ENCODE measurements around the gene DBNDD2.

The DBNDD2 gene

DNA sequence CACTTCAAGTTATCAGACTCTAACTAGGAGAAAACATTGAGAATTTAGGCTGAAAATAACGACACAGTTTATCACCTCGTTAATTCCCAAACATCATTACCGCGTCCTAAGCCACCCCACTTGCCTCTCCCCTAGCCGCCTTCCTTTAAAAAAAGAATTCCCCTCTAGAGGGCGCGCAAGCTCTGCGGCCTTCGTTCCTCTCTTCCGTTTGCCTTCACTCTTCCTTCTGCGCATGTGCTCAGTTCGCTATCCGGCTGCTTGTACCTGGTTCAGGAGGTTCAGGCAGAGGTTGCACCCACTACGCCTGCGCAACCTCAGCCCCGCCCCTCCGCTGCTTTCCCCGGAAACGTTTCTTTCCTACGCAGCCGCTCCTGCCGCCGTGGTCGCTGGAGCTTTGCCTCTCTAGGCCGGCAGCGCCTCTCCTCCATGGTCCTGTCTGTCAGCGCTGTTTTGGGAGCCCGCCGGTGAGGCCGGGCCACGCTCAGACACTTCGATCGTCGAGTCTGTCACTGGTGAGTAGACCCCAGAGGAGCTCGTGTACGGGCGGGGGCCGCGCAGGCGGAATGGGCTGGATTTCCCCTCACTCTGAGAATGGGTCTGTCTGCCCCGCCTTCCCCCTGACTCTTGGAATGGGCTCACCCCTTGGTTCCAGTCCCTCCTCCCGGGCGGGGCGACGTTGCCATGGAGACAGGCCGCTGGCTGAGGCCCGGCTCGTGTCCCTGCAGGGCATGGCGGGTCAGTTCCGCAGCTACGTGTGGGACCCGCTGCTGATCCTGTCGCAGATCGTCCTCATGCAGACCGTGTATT, 45.1 kb upstream of the DBNDD2 start, which contains the start of gene SYS1:
SYS1 (plus strand) TSS at position 353 of the 807 bp plus-strand sequence; CDS start at position 729, 376 bp downstream.
- Histone ChIP-seq H3K9ac (peak within 1 kb of the TSS; percentile 56), H3K4me3 (ENCODE audit: low read depth, low read length) (peak within 1 kb of the TSS; percentile 94), H2AFZ (peak within 1 kb of the TSS; percentile 91), H3K79me2 (peaks cover 7% of the 10 kb centered on the region), H3K4me2 (ENCODE audit: low read length) (peak within 1 kb of the TSS; percentile 91), H3K36me3 (ENCODE audit: control insufficient read depth, insufficient read depth, low read length) (no peaks in the 10 kb centered on the region), H3K4me1 (peaks cover 4% of the 10 kb centered on the region), H3K9me3 (ENCODE audit: control insufficient read depth, low read length) (no peaks in the 10 kb centered on the region), H3K27me3 (ENCODE audit: control insufficient read depth, insufficient read depth, low read length) (no peaks in the 10 kb centered on the region), H3K27ac (peak within 1 kb of the TSS; percentile 97)
- TF ChIP-seq, protein P1, sequence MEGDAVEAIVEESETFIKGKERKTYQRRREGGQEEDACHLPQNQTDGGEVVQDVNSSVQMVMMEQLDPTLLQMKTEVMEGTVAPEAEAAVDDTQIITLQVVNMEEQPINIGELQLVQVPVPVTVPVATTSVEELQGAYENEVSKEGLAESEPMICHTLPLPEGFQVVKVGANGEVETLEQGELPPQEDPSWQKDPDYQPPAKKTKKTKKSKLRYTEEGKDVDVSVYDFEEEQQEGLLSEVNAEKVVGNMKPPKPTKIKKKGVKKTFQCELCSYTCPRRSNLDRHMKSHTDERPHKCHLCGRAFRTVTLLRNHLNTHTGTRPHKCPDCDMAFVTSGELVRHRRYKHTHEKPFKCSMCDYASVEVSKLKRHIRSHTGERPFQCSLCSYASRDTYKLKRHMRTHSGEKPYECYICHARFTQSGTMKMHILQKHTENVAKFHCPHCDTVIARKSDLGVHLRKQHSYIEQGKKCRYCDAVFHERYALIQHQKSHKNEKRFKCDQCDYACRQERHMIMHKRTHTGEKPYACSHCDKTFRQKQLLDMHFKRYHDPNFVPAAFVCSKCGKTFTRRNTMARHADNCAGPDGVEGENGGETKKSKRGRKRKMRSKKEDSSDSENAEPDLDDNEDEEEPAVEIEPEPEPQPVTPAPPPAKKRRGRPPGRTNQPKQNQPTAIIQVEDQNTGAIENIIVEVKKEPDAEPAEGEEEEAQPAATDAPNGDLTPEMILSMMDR (IDR thresholded peaks at IDR 0.05) = peak; percentile 95

DNA sequence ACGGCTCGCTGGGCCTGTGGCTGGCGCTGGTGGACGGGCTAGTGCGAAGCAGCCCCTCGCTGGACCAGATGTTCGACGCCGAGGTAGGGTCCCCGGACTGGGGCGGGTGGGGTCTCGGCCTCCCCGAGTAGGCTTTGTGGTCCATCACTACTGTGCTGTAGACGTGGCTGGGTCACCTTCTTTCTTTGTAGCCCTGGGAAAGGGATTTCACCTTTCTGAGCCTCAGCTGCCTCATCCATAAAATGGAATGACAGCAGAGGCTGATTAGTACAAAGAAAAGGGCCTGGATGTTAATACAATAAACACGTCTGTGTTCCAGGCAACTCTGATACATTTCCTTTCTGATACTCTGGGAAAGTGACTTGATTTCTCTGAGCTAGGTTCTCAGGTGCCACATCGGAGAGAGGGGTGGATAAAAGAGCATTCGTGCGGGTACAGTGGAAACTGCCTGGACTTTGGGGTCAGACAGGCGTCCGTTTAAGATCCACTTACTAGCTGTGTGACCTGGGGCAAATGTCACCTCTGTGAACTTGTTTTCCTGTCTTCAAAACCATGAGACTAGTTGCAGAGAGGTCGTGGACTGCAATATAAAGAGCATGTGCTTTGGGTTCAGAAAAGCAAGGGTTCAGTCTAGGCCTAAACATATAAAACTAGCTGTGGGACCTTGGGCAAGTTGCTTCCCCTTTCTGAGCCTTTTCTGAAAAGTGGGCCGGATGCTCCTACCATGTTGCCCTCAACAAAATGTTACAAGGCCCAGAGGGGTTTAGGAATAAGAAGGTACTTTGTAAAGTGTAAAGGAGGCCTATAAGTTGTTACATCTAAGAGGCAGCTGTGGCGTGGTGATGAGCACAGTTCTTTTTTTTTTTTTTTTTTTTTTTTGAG, 44.2 kb upstream of the DBNDD2 start:
- no peaks in the 10 kb centered on the region for H3K36me3 ChIP-seq (ENCODE audit: control insufficient read depth, insufficient read depth, low read length)
- H3K4me3 ChIP-seq (ENCODE audit: low read depth, low read length) = peak overlapping the region; percentile 94
- H3K9ac ChIP-seq = peak overlapping the region; percentile 56
- peak overlapping the region; percentile 91 for H2AFZ ChIP-seq
- peak overlapping the region; percentile 91 for H3K4me2 ChIP-seq (ENCODE audit: low read length)
- no peaks in the 10 kb centered on the region for H3K27me3 ChIP-seq (ENCODE audit: control insufficient read depth, insufficient read depth, low read length)
- H3K79me2 ChIP-seq = peaks cover 7% of the 10 kb centered on the region
- H3K27ac ChIP-seq = peak overlapping the region; percentile 97
- H3K4me1 ChIP-seq = peaks cover 4% of the 10 kb centered on the region
- TF ChIP-seq, protein P1 (IDR thresholded peaks at IDR 0.05) = no peak
- H3K9me3 ChIP-seq (ENCODE audit: control insufficient read depth, low read length) = no peaks in the 10 kb centered on the region

DNA sequence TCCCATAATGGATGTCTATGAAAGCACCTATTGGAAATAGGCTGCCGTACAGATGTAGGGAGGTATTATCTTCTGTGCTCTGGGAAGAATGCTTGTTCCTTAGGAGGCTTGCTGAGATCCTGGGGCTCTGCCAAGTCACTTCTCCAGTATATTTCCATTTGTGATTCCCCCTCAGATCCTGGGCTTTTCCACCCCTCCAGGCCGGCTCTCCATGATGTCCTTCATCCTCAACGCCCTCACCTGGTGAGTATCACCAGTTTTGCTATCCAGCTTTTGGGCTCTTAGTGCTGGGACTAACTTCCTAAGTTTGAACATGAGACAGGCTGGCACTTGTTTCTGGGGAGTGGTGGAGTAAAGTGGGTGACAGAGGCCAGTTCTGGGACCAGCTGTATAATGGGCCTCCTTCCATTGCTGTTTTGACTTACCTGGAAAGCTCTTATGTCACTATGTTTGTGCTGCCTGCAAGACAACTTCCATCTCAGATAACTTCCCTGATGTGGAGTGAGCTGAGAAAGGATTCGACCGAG, 42.6 kb upstream of the DBNDD2 start:
- H3K27me3 ChIP-seq (ENCODE audit: control insufficient read depth, insufficient read depth, low read length) = no peaks in the 10 kb centered on the region
- H3K4me2 ChIP-seq (ENCODE audit: low read length) = no peak overlapping the region
- no peak overlapping the region for H3K27ac ChIP-seq
- no peak overlapping the region for H3K4me3 ChIP-seq (ENCODE audit: low read depth, low read length)
- no peaks in the 10 kb centered on the region for H3K9me3 ChIP-seq (ENCODE audit: control insufficient read depth, low read length)
- peaks cover 7% of the 10 kb centered on the region for H3K79me2 ChIP-seq
- no peaks in the 10 kb centered on the region for H3K36me3 ChIP-seq (ENCODE audit: control insufficient read depth, insufficient read depth, low read length)
- H2AFZ ChIP-seq = no peak overlapping the region
- H3K4me1 ChIP-seq = peaks cover 4% of the 10 kb centered on the region
- H3K9ac ChIP-seq = no peak overlapping the region
- TF ChIP-seq, protein P1 (IDR thresholded peaks at IDR 0.05) = no peak

DNA sequence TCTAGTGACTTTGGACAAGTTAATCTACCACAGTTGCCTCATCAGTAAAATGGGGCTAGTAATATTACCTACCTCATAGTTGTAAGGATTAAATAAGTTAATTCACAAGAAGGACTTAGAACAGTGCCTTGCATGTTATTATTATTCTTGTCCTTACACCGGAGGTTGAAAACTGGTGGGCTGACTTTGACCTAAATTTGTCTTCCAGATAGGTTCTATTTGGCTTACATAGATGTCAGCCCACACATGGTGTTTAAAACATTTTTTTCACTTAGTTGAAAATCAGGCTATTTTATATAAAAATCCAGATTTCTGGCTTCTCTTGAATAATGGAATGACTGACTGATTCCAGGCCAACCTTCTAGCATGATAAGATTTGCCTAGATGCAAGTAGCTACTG, 41.9 kb upstream of the DBNDD2 start:
- Histone ChIP-seq H3K4me1 (peaks cover 4% of the 10 kb centered on the region), H3K9ac (no peak overlapping the region), H3K9me3 (ENCODE audit: control insufficient read depth, low read length) (no peaks in the 10 kb centered on the region), H3K27ac (no peak overlapping the region), H2AFZ (no peak overlapping the region), H3K36me3 (ENCODE audit: control insufficient read depth, insufficient read depth, low read length) (no peaks in the 10 kb centered on the region), H3K27me3 (ENCODE audit: control insufficient read depth, insufficient read depth, low read length) (no peaks in the 10 kb centered on the region), H3K4me3 (ENCODE audit: low read depth, low read length) (no peak overlapping the region), H3K79me2 (peaks cover 7% of the 10 kb centered on the region), H3K4me2 (ENCODE audit: low read length) (no peak overlapping the region)
- TF ChIP-seq, protein P1 (IDR thresholded peaks at IDR 0.05) = no peak

Measured in parathyroid adenoma (tissue), 2 donors.